Type B pancreatic cell (in vitro differentiated cells): ENCODE measurements around the gene CD80. TPM values are rescaled to one million over a fixed set of nuclear protein-coding genes. Genes with fewer than 3 reads are reported as not detected.

ENCODE experiments used
- DNase-seq: peaks from one replicate; pipeline ENCODE4 v3.0.0; 2021; ENCODE audit warnings: mixed read lengths; ENCODE audit not compliant: unreplicated experiment; ENCODE audit errors: extremely low spot score
- H3K27ac Mint-ChIP-seq: 2 replicates; pipeline ENCODE4 v1.8.0; 2021; ENCODE audit warnings: mild to moderate bottlenecking, mixed read lengths
- H3K27me3 Mint-ChIP-seq: 2 replicates; pipeline ENCODE4 v1.8.0; 2021; ENCODE audit warnings: mixed read lengths
- H3K36me3 Mint-ChIP-seq: 2 replicates; pipeline ENCODE4 v1.8.0; 2021; ENCODE audit warnings: mixed read lengths
- H3K4me1 Mint-ChIP-seq: one replicate; pipeline ENCODE4 v1.8.0; 2021; ENCODE audit warnings: mixed read lengths; ENCODE audit not compliant: unreplicated experiment
- H3K4me3 Mint-ChIP-seq: 2 replicates; pipeline ENCODE4 v1.8.0; 2021; ENCODE audit warnings: mild to moderate bottlenecking, mixed read lengths
- H3K9me3 Mint-ChIP-seq: 2 replicates; pipeline ENCODE4 v1.8.0; 2021; ENCODE audit warnings: mixed read lengths
- CTCF ChIP-seq: fragments of 200-600 bp; sonication (generic); conservative IDR thresholded peaks from 2 replicates; pipeline ENCODE4 v1.5.0; 2021; ENCODE audit warnings: antibody characterized with exemption, mild to moderate bottlenecking
- total RNA-seq: library from RNA; stranded (reverse); gene quantifications from 2 replicates; pipeline ENCODE4 v1.2.1, GENCODE V29; 2021; ENCODE audit warnings: low replicate concordance

The CD80 gene
- total RNA-seq, 1 donor from 2014 or later = 0.10 TPM

- DNase-seq = no peak
- Mint-ChIP-seq H3K36me3 (peaks cover 71% of the 10 kb centered on the region), H3K27me3 (no peaks in the 10 kb centered on the region), H3K4me1 (no peaks in the 10 kb centered on the region), H3K9me3 (peaks cover 5% of the 10 kb centered on the region), H3K27ac (no peak overlapping the region), H3K4me3 (no peak overlapping the region)
- no peak for TF ChIP-seq CTCF
Measured at GRCh38 chr3:119517112-119517511, 42.3 kb downstream of the CD80 start.

- no peak for DNase-seq
- Mint-ChIP-seq H3K27ac (no peak overlapping the region), H3K9me3 (peaks cover 5% of the 10 kb centered on the region), H3K36me3 (peaks cover 50% of the 10 kb centered on the region), H3K4me1 (no peaks in the 10 kb centered on the region), H3K4me3 (no peak overlapping the region), H3K27me3 (no peaks in the 10 kb centered on the region)
- TF ChIP-seq CTCF = no peak
Measured at GRCh38 chr3:119514637-119515036, 44.8 kb downstream of the CD80 start.

- DNase-seq = no peak
- no peaks in the 10 kb centered on the region for H3K9me3 Mint-ChIP-seq
- H3K27me3 Mint-ChIP-seq = no peaks in the 10 kb centered on the region
- H3K4me1 Mint-ChIP-seq = no peaks in the 10 kb centered on the region
- no peak for TF ChIP-seq CTCF
- H3K36me3 Mint-ChIP-seq = peaks cover 45% of the 10 kb centered on the region
- no peak overlapping the region for H3K4me3 Mint-ChIP-seq
- no peak overlapping the region for H3K27ac Mint-ChIP-seq
Measured at GRCh38 chr3:119510690-119511089, 48.7 kb downstream of the CD80 start.

- no peak for DNase-seq
- Mint-ChIP-seq H3K27me3 (no peaks in the 10 kb centered on the region), H3K27ac (no peak overlapping the region), H3K4me1 (no peaks in the 10 kb centered on the region), H3K36me3 (peaks cover 40% of the 10 kb centered on the region), H3K9me3 (no peaks in the 10 kb centered on the region), H3K4me3 (no peak overlapping the region)
- TF ChIP-seq CTCF = no peak
Measured at GRCh38 chr3:119508172-119508845, 51.1 kb downstream of the CD80 start.

- no peak overlapping the region for H3K4me3 Mint-ChIP-seq
- no peaks in the 10 kb centered on the region for H3K9me3 Mint-ChIP-seq
- H3K27me3 Mint-ChIP-seq = no peaks in the 10 kb centered on the region
- TF ChIP-seq CTCF = no peak
- H3K36me3 Mint-ChIP-seq = peaks cover 34% of the 10 kb centered on the region
- no peak overlapping the region for H3K27ac Mint-ChIP-seq
- H3K4me1 Mint-ChIP-seq = no peaks in the 10 kb centered on the region
- no peak for DNase-seq
Measured at GRCh38 chr3:119507404-119507803, 52.0 kb downstream of the CD80 start.
